SH-SY5Y (cell line): ENCODE results near the gene CCL19.

ENCODE experiments used
- GATA2 ChIP-seq: IDR thresholded peaks from 2 replicates; pipeline ENCODE4 v1.6.1; 2011; ENCODE audit warnings: mild to moderate bottlenecking, low read depth, low read length
- GATA3 ChIP-seq: IDR thresholded peaks from 2 replicates; pipeline ENCODE4 v1.6.1; 2011; ENCODE audit warnings: low read depth, mild to moderate bottlenecking, low read length, moderate library complexity

DNA sequence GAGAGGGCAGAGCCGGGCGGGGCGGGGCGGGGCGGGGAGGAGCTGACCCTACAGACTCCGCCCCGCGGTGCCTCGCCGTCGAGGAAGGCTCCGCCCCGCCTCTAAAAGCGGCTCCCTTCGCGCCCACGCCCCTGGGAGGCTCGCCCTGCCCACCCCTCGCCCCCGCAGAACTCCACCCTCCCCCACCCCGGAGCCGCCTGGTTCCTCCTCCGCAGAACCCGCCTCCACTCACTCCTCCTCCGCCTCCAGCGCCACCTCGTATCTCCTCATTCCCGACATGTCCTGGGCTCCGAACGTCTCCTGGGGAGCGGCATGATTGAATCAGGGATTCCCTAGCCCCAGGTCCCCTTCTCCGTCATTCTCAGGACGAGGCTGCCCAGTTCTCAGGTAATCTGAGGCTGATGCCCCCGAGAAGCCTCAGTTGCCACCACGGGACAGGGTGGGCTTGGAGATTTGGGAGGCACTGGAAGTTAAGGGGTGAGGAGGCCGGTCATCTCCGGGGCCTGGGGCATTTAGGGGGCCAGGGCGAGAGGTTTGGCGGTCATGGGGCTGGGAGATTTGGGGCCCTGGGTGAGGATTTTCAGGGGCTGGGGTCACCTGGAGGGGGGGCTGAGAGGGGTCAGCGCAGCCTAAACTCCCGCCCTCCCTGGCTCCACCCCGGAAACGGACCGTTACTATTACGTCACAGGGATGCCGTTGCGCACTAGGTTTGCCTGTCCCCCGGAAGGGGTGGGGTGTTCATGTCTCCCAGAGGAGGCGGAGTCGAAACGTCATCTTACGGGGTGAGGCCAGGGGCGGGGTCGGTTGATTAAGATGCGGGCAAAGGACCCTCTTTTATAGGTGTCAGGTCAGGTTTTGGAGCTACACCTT lies 25.5 kb downstream of the CCL19 start:
- TF ChIP-seq GATA2 (peak; percentile 7; the same call in 1 of the 2 replicates), GATA3 (no peak)
